Cerebellar nuclear complex (tissue), 1 donor: ENCODE data around the gene ELMO1.
A peak's percentile ranks its signal among the peaks of the same experiment; 100 is the strongest.

ENCODE experiments used
- DNase-seq, 2 experiments: peaks; one replicate each; lab custom pipeline; 2025; lab: John Stamatoyannopoulos, UW

Gene ELMO1

GRCh38 chr7:37119296-37119860, 329.3 kb downstream of the ELMO1 start:
- no peak for DNase-seq

GRCh38 chr7:37118004-37118403, 330.7 kb downstream of the ELMO1 start:
- DNase-seq, result no peak

GRCh38 chr7:37117292-37117691, 331.4 kb downstream of the ELMO1 start:
- DNase-seq, result no peak

- no peak for DNase-seq
These were observed 332.5 kb downstream of the ELMO1 start for GRCh38 chr7:37116093-37116701.

GRCh38 chr7:37113661-37114355, 334.9 kb downstream of the ELMO1 start:
- DNase-seq, result peak in 1 of 2 experiments; percentile 32

GRCh38 chr7:37112876-37113275, 335.8 kb downstream of the ELMO1 start:
- no peak for DNase-seq

- DNase-seq, result no peak
These were observed 336.4 kb downstream of the ELMO1 start for GRCh38 chr7:37112218-37112617.

GRCh38 chr7:37111459-37111858, 337.2 kb downstream of the ELMO1 start:
- no peak for DNase-seq

- no peak for DNase-seq
These were observed 337.8 kb downstream of the ELMO1 start for GRCh38 chr7:37110660-37111424.

- DNase-seq, result no peak
These were observed 338.8 kb downstream of the ELMO1 start for GRCh38 chr7:37109843-37110242.

GRCh38 chr7:37109016-37109683, 339.5 kb downstream of the ELMO1 start:
- no peak for DNase-seq

- no peak for DNase-seq
These were observed 340.0 kb downstream of the ELMO1 start for GRCh38 chr7:37108615-37109014.

GRCh38 chr7:37107047-37107750, 341.5 kb downstream of the ELMO1 start:
- no peak for DNase-seq

- no peak for DNase-seq
These were observed 342.9 kb downstream of the ELMO1 start for GRCh38 chr7:37105762-37106161.

- DNase-seq, result no peak
These were observed 343.7 kb downstream of the ELMO1 start for GRCh38 chr7:37104822-37105518.

GRCh38 chr7:37102518-37103137, 346.0 kb downstream of the ELMO1 start:
- DNase-seq, result no peak

- no peak for DNase-seq
These were observed 347.8 kb downstream of the ELMO1 start for GRCh38 chr7:37100735-37101331.

- DNase-seq, result no peak
These were observed 349.9 kb downstream of the ELMO1 start for GRCh38 chr7:37098762-37099161.

GRCh38 chr7:37097983-37098382, 350.7 kb downstream of the ELMO1 start:
- DNase-seq, result no peak

- DNase-seq, result no peak
These were observed 351.4 kb downstream of the ELMO1 start for GRCh38 chr7:37097276-37097675.
